H9 (cell line): ENCODE measurements around the gene TSC22D1. TPM values are rescaled to one million over a fixed set of nuclear protein-coding genes. Genes with fewer than 3 reads are reported as not detected.

ENCODE experiments used
- DNase-seq: peaks from one replicate; pipeline ENCODE4 v3.0.0-alpha.2; 2017
- H2AFZ ChIP-seq: one replicate; pipeline ENCODE4 v1.6.1; 2013; ENCODE audit warnings: mild to moderate bottlenecking, low read length, control low read depth, moderate library complexity
- H2AK5ac ChIP-seq: 2 replicates; pipeline ENCODE4 v1.6.1; 2013; ENCODE audit warnings: low read length, control low read depth, mixed read lengths; ENCODE audit not compliant: insufficient read length
- H2BK120ac ChIP-seq: one replicate; pipeline ENCODE4 v1.6.1; 2013; ENCODE audit warnings: low read depth, mild to moderate bottlenecking, low read length, control low read depth, inconsistent platforms; ENCODE audit not compliant: poor library complexity, severe bottlenecking
- H2BK12ac ChIP-seq: 2 replicates; pipeline ENCODE4 v1.6.1; 2013; ENCODE audit warnings: low read length, control low read depth, mixed read lengths, low read depth; ENCODE audit not compliant: insufficient read length
- H2BK15ac ChIP-seq: 2 replicates; pipeline ENCODE4 v1.6.1; 2013; ENCODE audit warnings: low read depth, low read length, control low read depth
- H2BK20ac ChIP-seq: one replicate; pipeline ENCODE4 v1.6.1; 2013; ENCODE audit warnings: low read depth, mild to moderate bottlenecking, low read length, control low read depth, inconsistent platforms; ENCODE audit not compliant: poor library complexity, severe bottlenecking
- H2BK5ac ChIP-seq: 2 replicates; pipeline ENCODE4 v1.6.1; 2013; ENCODE audit warnings: low read length, control low read depth, mixed read lengths; ENCODE audit not compliant: insufficient read length
- H3K14ac ChIP-seq: 2 replicates; pipeline ENCODE4 v1.6.1; 2013; ENCODE audit warnings: low read length, control low read depth; ENCODE audit not compliant: insufficient read depth
- H3K18ac ChIP-seq: 2 replicates; pipeline ENCODE4 v1.6.1; 2013; ENCODE audit warnings: low read depth, mild to moderate bottlenecking, mixed read lengths, low read length, control low read depth; ENCODE audit not compliant: insufficient read length
- H3K23ac ChIP-seq: 2 replicates; pipeline ENCODE4 v1.6.1; 2013; ENCODE audit warnings: low read length, control low read depth, mixed read lengths, low read depth; ENCODE audit not compliant: insufficient read length
- H3K23me2 ChIP-seq: 2 replicates; pipeline ENCODE4 v1.6.1; 2013; ENCODE audit warnings: low read depth, mild to moderate bottlenecking, mixed read lengths, low read length, control low read depth; ENCODE audit not compliant: insufficient read length, poor library complexity, severe bottlenecking
- H3K27ac ChIP-seq: 2 replicates; pipeline ENCODE4 v1.5.1; 2013; ENCODE audit warnings: low read length, control low read depth, mixed read lengths, low read depth; ENCODE audit not compliant: insufficient read length
- H3K27me3 ChIP-seq: 2 replicates; pipeline ENCODE4 v1.6.1; 2013; ENCODE audit warnings: low read length, control low read depth, inconsistent platforms; ENCODE audit not compliant: insufficient read depth
- H3K4ac ChIP-seq: 2 replicates; pipeline ENCODE4 v1.6.1; 2013; ENCODE audit warnings: low read depth, mild to moderate bottlenecking, control low read depth, inconsistent platforms, low read length, moderate library complexity
- H3K4me1 ChIP-seq: 2 replicates; pipeline ENCODE4 v1.6.1; 2013; ENCODE audit warnings: low read length, control low read depth, inconsistent platforms; ENCODE audit not compliant: insufficient read depth
- H3K4me2 ChIP-seq: 2 replicates; pipeline ENCODE4 v1.6.1; 2013; ENCODE audit warnings: low read length, control low read depth, mixed read lengths; ENCODE audit not compliant: insufficient read length, insufficient read depth
- H3K56ac ChIP-seq: 2 replicates; pipeline ENCODE4 v1.6.1; 2013; ENCODE audit warnings: low read depth, mild to moderate bottlenecking, mixed read lengths, low read length, control low read depth; ENCODE audit not compliant: insufficient read length
- H3K79me1 ChIP-seq: 2 replicates; pipeline ENCODE4 v1.6.1; 2013; ENCODE audit warnings: low read depth, mild to moderate bottlenecking, moderate library complexity, low read length, control low read depth, inconsistent platforms; ENCODE audit not compliant: insufficient read depth, poor library complexity, severe bottlenecking
- H3K79me2 ChIP-seq: 2 replicates; pipeline ENCODE4 v1.6.1; 2013; ENCODE audit warnings: low read length, control low read depth, inconsistent platforms; ENCODE audit not compliant: insufficient read depth
- H3K9ac ChIP-seq: 2 replicates; pipeline ENCODE4 v1.6.1; 2013; ENCODE audit warnings: low read length, control low read depth, mixed read lengths; ENCODE audit not compliant: insufficient read length; ENCODE audit errors: extremely low read depth
- H3K9me3 ChIP-seq: one replicate; pipeline ENCODE4 v1.6.1; 2013; ENCODE audit warnings: low read depth, low read length, inconsistent platforms; ENCODE audit not compliant: control insufficient read depth
- H3T11ph ChIP-seq: one replicate; pipeline ENCODE4 v1.6.1; 2013; ENCODE audit warnings: mild to moderate bottlenecking, low read length, control low read depth, inconsistent platforms
- H4K20me1 ChIP-seq: one replicate; pipeline ENCODE4 v1.6.1; 2013; ENCODE audit not compliant: control insufficient read depth, insufficient read length, insufficient read depth
- H4K5ac ChIP-seq: 2 replicates; pipeline ENCODE4 v1.6.1; 2013; ENCODE audit warnings: low read depth, mild to moderate bottlenecking, mixed read lengths, low read length, control low read depth; ENCODE audit not compliant: insufficient read length
- H4K8ac ChIP-seq: replicated peaks from 2 replicates; pipeline ENCODE4 v1.6.1; 2013; ENCODE audit warnings: low read length, control low read depth, mixed read lengths, low read depth; ENCODE audit not compliant: insufficient read length
- H4K91ac ChIP-seq: 2 replicates; pipeline ENCODE4 v1.6.1; 2013; ENCODE audit warnings: low read depth, mild to moderate bottlenecking, moderate library complexity, mixed read lengths, low read length, control low read depth; ENCODE audit not compliant: insufficient read length
- H3K27ac Mint-ChIP-seq, 3 experiments: 2 replicates in 2 of 3; 3 replicates in 1 of 3; pipeline ENCODE4 v1.8.0; 2020 to 2021; ENCODE audit warnings: mixed read lengths in 3 of 3, mild to moderate bottlenecking in 1 of 3, moderate library complexity in 1 of 3
- H3K27me3 Mint-ChIP-seq: 2 replicates; pipeline ENCODE4 v1.8.0; 2021; ENCODE audit warnings: low read depth, mild to moderate bottlenecking, moderate library complexity, mixed read lengths
- H3K36me3 Mint-ChIP-seq, 3 experiments: 2 replicates in 2 of 3; 3 replicates in 1 of 3; pipeline ENCODE4 v1.8.0; 2020 to 2021; ENCODE audit warnings: low read depth in 3 of 3, mixed read lengths in 3 of 3; ENCODE audit not compliant: insufficient read depth in 1 of 3
- H3K4me1 Mint-ChIP-seq, 2 experiments: 2 replicates each; pipeline ENCODE4 v1.8.0; 2020; ENCODE audit warnings: mixed read lengths in 2 of 2
- H3K4me3 Mint-ChIP-seq, 2 experiments: 2 replicates in 1 of 2; 3 replicates in 1 of 2; pipeline ENCODE4 v1.8.0; 2020 to 2021; ENCODE audit warnings: mild to moderate bottlenecking in 2 of 2, mixed read lengths in 2 of 2, moderate library complexity in 1 of 2
- H3K9me3 Mint-ChIP-seq, 2 experiments: 2 replicates in 1 of 2; 3 replicates in 1 of 2; pipeline ENCODE4 v1.8.0; 2020; ENCODE audit warnings: mild to moderate bottlenecking in 2 of 2, mixed read lengths in 2 of 2, moderate library complexity in 1 of 2
- WGBS: extraction: QIAGEN DNeasy Blood & Tissue Kit; methylation state at CpG from one replicate; pipeline ENCODE4 v1.1.7; 2013; ENCODE audit warnings: missing lambda C conversion rate, low lambda C conversion rate, mixed read lengths; ENCODE audit not compliant: insufficient read length; ENCODE audit errors: extremely low coverage; 5-methylcytosine and 5-hydroxymethylcytosine counted together
- total RNA-seq: library from RNA; stranded (reverse); gene quantifications from 2 replicates; pipeline ENCODE4 v1.2.1, GENCODE V29; 2021
- TF ChIP-seq, protein P1 (sequence below): fragments of 200-600 bp; sonication (generic); conservative IDR thresholded peaks from 3 replicates; pipeline ENCODE4 v1.8.0; 2021; ENCODE audit warnings: antibody characterized with exemption, mild to moderate bottlenecking

Gene TSC22D1
- total RNA-seq, 1 experiment from 2014 or later = 76.7 TPM

DNA sequence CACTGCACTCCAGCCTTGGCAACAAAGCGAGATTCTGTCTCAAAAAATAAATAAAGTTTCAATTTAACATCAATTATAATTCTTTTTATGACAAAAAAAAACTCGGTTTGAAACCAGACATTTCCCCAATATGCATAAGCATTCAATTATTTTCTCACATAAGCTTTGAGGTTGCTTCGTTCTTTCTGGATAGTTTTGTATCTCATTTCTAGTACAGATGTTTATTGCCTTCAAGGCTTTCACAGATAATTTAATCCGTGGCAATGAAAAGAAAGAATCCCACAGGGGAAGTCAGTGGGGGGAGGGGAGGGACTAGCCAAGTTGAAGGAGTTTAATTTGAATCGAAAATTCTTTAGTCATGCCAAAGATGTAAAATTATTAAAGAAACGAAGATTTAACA lies 29.6 kb upstream of the TSC22D1 start:
- H3K4me2 ChIP-seq = no peak overlapping the region
- peaks cover 5 to 8% of the 10 kb centered on the region in 2 experiments for H3K9me3 Mint-ChIP-seq
- no peaks in the 10 kb centered on the region for H4K20me1 ChIP-seq
- no peak overlapping the region for H2BK120ac ChIP-seq
- H3T11ph ChIP-seq = no peak overlapping the region
- H2BK12ac ChIP-seq = no peak overlapping the region
- no peak for DNase-seq
- H3K4me3 Mint-ChIP-seq = no peak overlapping the region
- no peak overlapping the region for H3K4ac ChIP-seq
- no peak overlapping the region for H3K27ac ChIP-seq
- H3K4me1 ChIP-seq = no peaks in the 10 kb centered on the region
- no peak overlapping the region for H2BK5ac ChIP-seq
- no peaks in the 10 kb centered on the region for H3K27me3 ChIP-seq
- H4K91ac ChIP-seq = no peak overlapping the region
- H2BK15ac ChIP-seq = no peak overlapping the region
- no peaks in the 10 kb centered on the region for H3K9me3 ChIP-seq
- no peak overlapping the region for H4K8ac ChIP-seq
- no peak overlapping the region for H3K9ac ChIP-seq
- H3K4me1 Mint-ChIP-seq = no peaks in the 10 kb centered on the region
- peaks cover 3 to 8% (median 4%) of the 10 kb centered on the region in 3 experiments; a peak in 5 of 7 replicates for H3K36me3 Mint-ChIP-seq
- no peak overlapping the region for H3K56ac ChIP-seq
- no peaks in the 10 kb centered on the region for H3K79me1 ChIP-seq
- H2AK5ac ChIP-seq = no peak overlapping the region
- no peak overlapping the region for H2BK20ac ChIP-seq
- H3K27ac Mint-ChIP-seq = no peak overlapping the region
- no CpG with 5 or more reads among the region's 6 CpGs for WGBS
- TF ChIP-seq, protein P1, sequence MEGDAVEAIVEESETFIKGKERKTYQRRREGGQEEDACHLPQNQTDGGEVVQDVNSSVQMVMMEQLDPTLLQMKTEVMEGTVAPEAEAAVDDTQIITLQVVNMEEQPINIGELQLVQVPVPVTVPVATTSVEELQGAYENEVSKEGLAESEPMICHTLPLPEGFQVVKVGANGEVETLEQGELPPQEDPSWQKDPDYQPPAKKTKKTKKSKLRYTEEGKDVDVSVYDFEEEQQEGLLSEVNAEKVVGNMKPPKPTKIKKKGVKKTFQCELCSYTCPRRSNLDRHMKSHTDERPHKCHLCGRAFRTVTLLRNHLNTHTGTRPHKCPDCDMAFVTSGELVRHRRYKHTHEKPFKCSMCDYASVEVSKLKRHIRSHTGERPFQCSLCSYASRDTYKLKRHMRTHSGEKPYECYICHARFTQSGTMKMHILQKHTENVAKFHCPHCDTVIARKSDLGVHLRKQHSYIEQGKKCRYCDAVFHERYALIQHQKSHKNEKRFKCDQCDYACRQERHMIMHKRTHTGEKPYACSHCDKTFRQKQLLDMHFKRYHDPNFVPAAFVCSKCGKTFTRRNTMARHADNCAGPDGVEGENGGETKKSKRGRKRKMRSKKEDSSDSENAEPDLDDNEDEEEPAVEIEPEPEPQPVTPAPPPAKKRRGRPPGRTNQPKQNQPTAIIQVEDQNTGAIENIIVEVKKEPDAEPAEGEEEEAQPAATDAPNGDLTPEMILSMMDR = no peak
- H3K18ac ChIP-seq = no peak overlapping the region
- H4K5ac ChIP-seq = no peak overlapping the region
- H3K23me2 ChIP-seq = no peaks in the 10 kb centered on the region
- no peak overlapping the region for H3K14ac ChIP-seq
- no peak overlapping the region for H2AFZ ChIP-seq
- H3K79me2 ChIP-seq = no peaks in the 10 kb centered on the region
- no peak overlapping the region for H3K23ac ChIP-seq
- no peaks in the 10 kb centered on the region for H3K27me3 Mint-ChIP-seq
